GM21526 (cell line): ENCODE data around the gene MYL3.
"Not testable (repeated sequence)": the region's sequence is repeated elsewhere in the genome, so short reads cannot be mapped to it uniquely, and the experiment has no call there.

Experiments
- ATAC-seq: cut with Tn5 transposase; IDR thresholded peaks from one replicate; pipeline ENCODE4 v1.9.1; 2021; ENCODE audit warnings: moderate library complexity; ENCODE audit not compliant: unreplicated experiment, low FRiP score

MYL3 gene

GRCh38 chr3:46833346-46834300 is 29.6 kb downstream of the MYL3 start:
- no peak for ATAC-seq

- no peak for ATAC-seq
Measured at GRCh38 chr3:46831841-46832240, 31.4 kb downstream of the MYL3 start.

GRCh38 chr3:46831316-46831715 is 31.9 kb downstream of the MYL3 start:
- no peak for ATAC-seq

- ATAC-seq: no peak
Measured at GRCh38 chr3:46830801-46831200, 32.4 kb downstream of the MYL3 start.

GRCh38 chr3:46829699-46830208 is 33.5 kb downstream of the MYL3 start:
- ATAC-seq: peak; percentile 73

- no peak for ATAC-seq
Measured at GRCh38 chr3:46825450-46825849, 37.8 kb downstream of the MYL3 start.

GRCh38 chr3:46824211-46824970 is 38.9 kb downstream of the MYL3 start:
- no peak for ATAC-seq

- not testable (repeated sequence) for ATAC-seq
Measured at GRCh38 chr3:46823314-46823713, 39.9 kb downstream of the MYL3 start.

GRCh38 chr3:46821553-46821952 is 41.7 kb downstream of the MYL3 start:
- no peak for ATAC-seq

- ATAC-seq: no peak
Measured at GRCh38 chr3:46820852-46821251, 42.4 kb downstream of the MYL3 start.

GRCh38 chr3:46812237-46812791 is 50.9 kb downstream of the MYL3 start:
- no peak for ATAC-seq

- ATAC-seq: no peak
Measured at GRCh38 chr3:46811615-46812236, 51.5 kb downstream of the MYL3 start.

GRCh38 chr3:46808766-46809165 is 54.5 kb downstream of the MYL3 start:
- not testable (repeated sequence) for ATAC-seq
